ENCODE measurements around the gene FYB2.

FYB2 gene

GRCh38 chr1:56774067-56774609, 45.1 kb downstream of the FYB2 start:
- no peaks in the 10 kb centered on the region for H3K9me3 ChIP-seq (ENCODE audit: control insufficient read depth in 2 of 2, low read length in 2 of 2)
- no peak overlapping the region for H3K9ac ChIP-seq (ENCODE audit: low read length in 2 of 2)
- H3K36me3 ChIP-seq (ENCODE audit: control insufficient read depth in 2 of 2, insufficient read depth in 2 of 2, low read length in 2 of 2): no peaks in the 10 kb centered on the region
- H3K4me1 ChIP-seq (ENCODE audit: control insufficient read depth, insufficient read depth, low read length): no peaks in the 10 kb centered on the region
- no peaks in the 10 kb centered on the region for H3K27me3 ChIP-seq (ENCODE audit: control insufficient read depth in 1 of 2, insufficient read depth in 2 of 2, low read length in 2 of 2)
- no peak overlapping the region for H3K4me3 ChIP-seq (ENCODE audit: low read length in 2 of 2)
- H3K27ac ChIP-seq (ENCODE audit: low read length): no peak overlapping the region

- no peaks in the 10 kb centered on the region for H3K36me3 ChIP-seq (ENCODE audit: control insufficient read depth in 2 of 2, insufficient read depth in 2 of 2, low read length in 2 of 2)
- H3K27me3 ChIP-seq (ENCODE audit: control insufficient read depth in 1 of 2, insufficient read depth in 2 of 2, low read length in 2 of 2): no peaks in the 10 kb centered on the region
- H3K9me3 ChIP-seq (ENCODE audit: control insufficient read depth in 2 of 2, low read length in 2 of 2): no peaks in the 10 kb centered on the region
- no peak overlapping the region for H3K4me3 ChIP-seq (ENCODE audit: low read length in 2 of 2)
- no peak overlapping the region for H3K9ac ChIP-seq (ENCODE audit: low read length in 2 of 2)
- no peak overlapping the region for H3K27ac ChIP-seq (ENCODE audit: low read length)
- H3K4me1 ChIP-seq (ENCODE audit: control insufficient read depth, insufficient read depth, low read length): no peaks in the 10 kb centered on the region
Measured at GRCh38 chr1:56773341-56774066, 45.7 kb downstream of the FYB2 start.

DNA sequence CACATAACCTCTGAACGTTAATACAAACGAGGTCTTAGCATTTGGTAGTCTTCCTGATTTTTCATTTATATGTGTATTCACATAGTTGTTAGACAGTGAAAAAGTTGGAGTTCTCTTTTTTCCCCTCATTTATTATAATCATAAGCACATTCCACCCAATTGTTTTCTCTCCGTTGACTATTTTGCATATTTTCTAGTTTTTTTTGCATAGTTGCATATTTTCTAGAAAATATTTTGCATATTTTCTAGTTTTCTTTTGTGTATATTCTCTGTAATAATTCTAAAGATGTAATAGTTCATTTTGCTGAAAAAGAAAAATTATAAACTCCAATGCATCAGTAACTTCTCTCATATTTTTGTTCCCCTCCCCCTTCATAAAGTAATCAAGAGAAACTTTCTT, 47.5 kb downstream of the FYB2 start:
- Histone ChIP-seq H3K9ac (ENCODE audit: low read length in 2 of 2) (no peak overlapping the region), H3K27ac (ENCODE audit: low read length) (no peak overlapping the region), H3K36me3 (ENCODE audit: control insufficient read depth in 2 of 2, insufficient read depth in 2 of 2, low read length in 2 of 2) (no peaks in the 10 kb centered on the region), H3K4me1 (ENCODE audit: control insufficient read depth, insufficient read depth, low read length) (no peaks in the 10 kb centered on the region), H3K9me3 (ENCODE audit: control insufficient read depth in 2 of 2, low read length in 2 of 2) (no peaks in the 10 kb centered on the region), H3K4me3 (ENCODE audit: low read length in 2 of 2) (no peak overlapping the region), H3K27me3 (ENCODE audit: control insufficient read depth in 1 of 2, insufficient read depth in 2 of 2, low read length in 2 of 2) (no peaks in the 10 kb centered on the region)

GRCh38 chr1:56758794-56759193, 60.4 kb downstream of the FYB2 start:
- no peak overlapping the region for H3K27ac ChIP-seq (ENCODE audit: low read length)
- H3K36me3 ChIP-seq (ENCODE audit: control insufficient read depth in 2 of 2, insufficient read depth in 2 of 2, low read length in 2 of 2): no peaks in the 10 kb centered on the region
- H3K9ac ChIP-seq (ENCODE audit: low read length in 2 of 2): no peak overlapping the region
- H3K4me1 ChIP-seq (ENCODE audit: control insufficient read depth, insufficient read depth, low read length): no peaks in the 10 kb centered on the region
- no peaks in the 10 kb centered on the region for H3K9me3 ChIP-seq (ENCODE audit: control insufficient read depth in 2 of 2, low read length in 2 of 2)
- H3K4me3 ChIP-seq (ENCODE audit: low read length in 2 of 2): no peak overlapping the region
- no peaks in the 10 kb centered on the region for H3K27me3 ChIP-seq (ENCODE audit: control insufficient read depth in 1 of 2, insufficient read depth in 2 of 2, low read length in 2 of 2)

- Histone ChIP-seq H3K27ac (ENCODE audit: low read length) (no peak overlapping the region), H3K36me3 (ENCODE audit: control insufficient read depth in 2 of 2, insufficient read depth in 2 of 2, low read length in 2 of 2) (no peaks in the 10 kb centered on the region), H3K4me1 (ENCODE audit: control insufficient read depth, insufficient read depth, low read length) (no peaks in the 10 kb centered on the region)
Measured at GRCh38 chr1:56758135-56758534, 61.1 kb downstream of the FYB2 start.

GRCh38 chr1:56755911-56756310, 63.3 kb downstream of the FYB2 start:
- H3K4me3 ChIP-seq (ENCODE audit: low read length in 2 of 2): no peak overlapping the region
- no peaks in the 10 kb centered on the region for H3K27me3 ChIP-seq (ENCODE audit: control insufficient read depth in 1 of 2, insufficient read depth in 2 of 2, low read length in 2 of 2)

More at GRCh38 chr1:56758135-56758534, 61.1 kb downstream of the FYB2 start:
- H3K4me3 ChIP-seq (ENCODE audit: low read length in 2 of 2): no peak overlapping the region
- no peak overlapping the region for H3K9ac ChIP-seq (ENCODE audit: low read length in 2 of 2)
- H3K9me3 ChIP-seq (ENCODE audit: control insufficient read depth in 2 of 2, low read length in 2 of 2): no peaks in the 10 kb centered on the region
- H3K27me3 ChIP-seq (ENCODE audit: control insufficient read depth in 1 of 2, insufficient read depth in 2 of 2, low read length in 2 of 2): no peaks in the 10 kb centered on the region

DNA sequence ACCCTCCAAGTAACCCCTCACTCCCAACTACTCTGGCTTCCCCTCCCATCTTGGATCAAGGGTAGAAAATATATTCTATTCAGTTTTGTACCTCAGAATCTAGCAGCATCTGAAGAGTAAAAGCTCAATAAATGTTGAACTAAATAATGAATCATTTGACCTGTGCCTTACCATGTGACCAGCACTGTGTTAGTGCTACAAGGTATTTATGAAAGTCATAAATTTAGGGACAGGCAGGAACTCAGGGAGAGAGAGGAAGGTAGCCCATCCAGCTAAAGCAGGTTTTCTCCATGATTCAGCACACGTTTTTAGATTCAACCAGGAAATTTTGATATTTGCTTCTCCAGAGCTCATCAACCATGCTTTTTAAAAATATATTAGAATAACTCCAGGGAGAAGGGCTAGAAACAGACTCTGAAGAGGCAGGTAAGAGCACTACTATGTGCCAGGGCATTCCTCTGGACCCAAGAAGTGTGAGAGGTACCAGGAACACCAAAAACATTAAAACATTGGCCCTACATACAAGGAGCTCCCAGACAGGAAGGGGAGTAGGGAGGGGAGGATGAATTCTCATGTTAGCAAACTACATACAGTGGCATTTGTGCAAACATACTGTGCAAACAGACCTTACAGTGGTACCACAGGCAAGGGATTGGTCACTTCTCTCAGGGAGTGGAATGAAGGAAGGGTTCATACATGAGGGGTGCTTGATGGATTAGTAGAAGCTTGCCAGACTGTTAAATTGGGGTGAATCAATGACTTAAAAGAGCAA, 64.3 kb downstream of the FYB2 start:
- H3K4me1 ChIP-seq (ENCODE audit: control insufficient read depth, insufficient read depth, low read length): no peaks in the 10 kb centered on the region
- no peaks in the 10 kb centered on the region for H3K27me3 ChIP-seq (ENCODE audit: control insufficient read depth in 1 of 2, insufficient read depth in 2 of 2, low read length in 2 of 2)
- no peaks in the 10 kb centered on the region for H3K36me3 ChIP-seq (ENCODE audit: control insufficient read depth in 2 of 2, insufficient read depth in 2 of 2, low read length in 2 of 2)
- no peaks in the 10 kb centered on the region for H3K9me3 ChIP-seq (ENCODE audit: control insufficient read depth in 2 of 2, low read length in 2 of 2)
- no peak overlapping the region for H3K27ac ChIP-seq (ENCODE audit: low read length)
- no peak overlapping the region for H3K4me3 ChIP-seq (ENCODE audit: low read length in 2 of 2)
- no peak overlapping the region for H3K9ac ChIP-seq (ENCODE audit: low read length in 2 of 2)

More at GRCh38 chr1:56755911-56756310, 63.3 kb downstream of the FYB2 start:
- H3K36me3 ChIP-seq (ENCODE audit: control insufficient read depth in 2 of 2, insufficient read depth in 2 of 2, low read length in 2 of 2): no peaks in the 10 kb centered on the region
- no peaks in the 10 kb centered on the region for H3K9me3 ChIP-seq (ENCODE audit: control insufficient read depth in 2 of 2, low read length in 2 of 2)
- no peaks in the 10 kb centered on the region for H3K4me1 ChIP-seq (ENCODE audit: control insufficient read depth, insufficient read depth, low read length)
- no peak overlapping the region for H3K27ac ChIP-seq (ENCODE audit: low read length)
- no peak overlapping the region for H3K9ac ChIP-seq (ENCODE audit: low read length in 2 of 2)

DNA sequence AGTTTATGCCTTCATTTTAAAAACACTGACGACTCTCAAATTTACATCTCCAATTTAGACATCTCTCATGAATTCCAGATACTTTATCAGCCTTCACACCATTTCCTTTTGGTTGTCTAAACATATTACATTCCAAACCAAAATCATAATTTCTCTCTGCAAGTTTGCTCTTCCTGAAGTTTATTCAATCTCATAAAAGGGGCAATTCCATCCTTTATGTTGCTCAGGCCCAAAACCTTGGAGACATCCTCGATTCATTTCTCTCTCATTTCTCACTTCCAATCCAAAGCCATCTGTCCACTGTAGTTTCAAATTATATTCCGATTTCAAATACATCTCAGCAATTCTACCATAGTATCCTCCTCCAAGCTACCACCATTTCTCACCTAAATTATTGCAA, 74.0 kb downstream of the FYB2 start:
- no peak overlapping the region for H3K4me3 ChIP-seq (ENCODE audit: low read length in 2 of 2)
- H3K36me3 ChIP-seq (ENCODE audit: control insufficient read depth in 2 of 2, insufficient read depth in 2 of 2, low read length in 2 of 2): no peaks in the 10 kb centered on the region
- no peak overlapping the region for H3K27ac ChIP-seq (ENCODE audit: low read length)
- no peaks in the 10 kb centered on the region for H3K9me3 ChIP-seq (ENCODE audit: control insufficient read depth in 2 of 2, low read length in 2 of 2)
- no peaks in the 10 kb centered on the region for H3K27me3 ChIP-seq (ENCODE audit: control insufficient read depth in 1 of 2, insufficient read depth in 2 of 2, low read length in 2 of 2)
- no peaks in the 10 kb centered on the region for H3K4me1 ChIP-seq (ENCODE audit: control insufficient read depth, insufficient read depth, low read length)
- H3K9ac ChIP-seq (ENCODE audit: low read length in 2 of 2): no peak overlapping the region

DNA sequence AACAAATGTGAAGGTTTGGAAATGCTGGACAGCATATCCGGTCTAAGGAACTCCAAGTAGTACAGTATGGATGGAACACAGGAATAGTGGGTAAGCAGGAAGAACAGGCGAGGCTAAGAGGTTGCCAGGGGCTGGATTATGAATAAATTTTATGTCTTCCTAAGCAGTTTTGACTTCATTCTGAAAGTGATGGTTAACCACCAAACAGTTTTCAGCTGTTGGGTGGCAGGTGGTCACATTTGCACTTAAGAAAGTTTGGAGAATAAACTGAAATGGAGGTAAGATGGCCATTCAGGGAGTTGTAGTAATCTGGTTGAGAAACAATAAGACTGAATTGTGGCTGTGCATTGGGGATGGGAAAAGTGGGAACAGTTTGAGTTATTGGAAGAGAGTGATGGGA, 90.2 kb downstream of the FYB2 start:
- H3K9me3 ChIP-seq (ENCODE audit: control insufficient read depth in 2 of 2, low read length in 2 of 2): no peaks in the 10 kb centered on the region
- H3K4me3 ChIP-seq (ENCODE audit: low read length in 2 of 2): no peak overlapping the region
- no peaks in the 10 kb centered on the region for H3K36me3 ChIP-seq (ENCODE audit: control insufficient read depth in 2 of 2, insufficient read depth in 2 of 2, low read length in 2 of 2)
- H3K27me3 ChIP-seq (ENCODE audit: control insufficient read depth in 1 of 2, insufficient read depth in 2 of 2, low read length in 2 of 2): no peaks in the 10 kb centered on the region
- H3K27ac ChIP-seq (ENCODE audit: low read length): no peak overlapping the region
- no peaks in the 10 kb centered on the region for H3K4me1 ChIP-seq (ENCODE audit: control insufficient read depth, insufficient read depth, low read length)
- no peak overlapping the region for H3K9ac ChIP-seq (ENCODE audit: low read length in 2 of 2)

DNA sequence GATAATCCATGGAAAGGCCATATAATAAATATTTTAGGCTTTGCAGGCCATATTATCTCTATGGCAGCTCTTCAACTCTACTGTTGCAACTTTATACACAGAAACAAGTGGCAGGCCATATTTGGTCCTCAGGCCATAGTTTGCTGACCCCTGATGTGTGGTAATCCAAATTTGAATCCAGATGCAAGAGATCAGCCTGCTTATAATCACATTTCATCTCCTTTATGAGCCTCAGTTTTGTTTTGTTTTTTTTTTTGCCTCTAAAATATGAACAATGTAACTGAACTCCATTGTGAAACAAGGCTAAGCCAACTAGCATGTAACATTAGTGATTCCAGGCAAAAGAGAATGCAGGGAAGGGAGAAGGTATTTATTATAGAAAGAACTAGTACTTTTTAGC, 92.5 kb downstream of the FYB2 start:
- no peaks in the 10 kb centered on the region for H3K9me3 ChIP-seq (ENCODE audit: control insufficient read depth in 2 of 2, low read length in 2 of 2)
- H3K27me3 ChIP-seq (ENCODE audit: control insufficient read depth in 1 of 2, insufficient read depth in 2 of 2, low read length in 2 of 2): no peaks in the 10 kb centered on the region
- no peaks in the 10 kb centered on the region for H3K4me1 ChIP-seq (ENCODE audit: control insufficient read depth, insufficient read depth, low read length)
- no peak overlapping the region for H3K4me3 ChIP-seq (ENCODE audit: low read length in 2 of 2)
- no peak overlapping the region for H3K27ac ChIP-seq (ENCODE audit: low read length)
- no peak overlapping the region for H3K9ac ChIP-seq (ENCODE audit: low read length in 2 of 2)
- H3K36me3 ChIP-seq (ENCODE audit: control insufficient read depth in 2 of 2, insufficient read depth in 2 of 2, low read length in 2 of 2): no peaks in the 10 kb centered on the region

- H3K27ac ChIP-seq (ENCODE audit: low read length): no peak overlapping the region
- no peak overlapping the region for H3K9ac ChIP-seq (ENCODE audit: low read length in 2 of 2)
- no peak overlapping the region for H3K4me3 ChIP-seq (ENCODE audit: low read length in 2 of 2)
- peaks cover 0 to 2% of the 10 kb centered on the region in 2 donors for H3K36me3 ChIP-seq (ENCODE audit: control insufficient read depth in 2 of 2, insufficient read depth in 2 of 2, low read length in 2 of 2)
- H3K4me1 ChIP-seq (ENCODE audit: control insufficient read depth, insufficient read depth, low read length): no peaks in the 10 kb centered on the region
- no peaks in the 10 kb centered on the region for H3K9me3 ChIP-seq (ENCODE audit: control insufficient read depth in 2 of 2, low read length in 2 of 2)
- no peaks in the 10 kb centered on the region for H3K27me3 ChIP-seq (ENCODE audit: control insufficient read depth in 1 of 2, insufficient read depth in 2 of 2, low read length in 2 of 2)
Measured at GRCh38 chr1:56719171-56719570, 100.0 kb downstream of the FYB2 start.
